GM19043 (cell line): ENCODE data around the gene UNC13B.
"Not testable (repeated sequence)": the region's sequence is repeated elsewhere in the genome, so short reads cannot be mapped to it uniquely, and the experiment has no call there.

Experiments used
- ATAC-seq: cut with Tn5 transposase; IDR thresholded peaks from one replicate; pipeline ENCODE4 v1.9.1; 2021; ENCODE audit warnings: low read depth; ENCODE audit not compliant: unreplicated experiment

The UNC13B gene

DNA sequence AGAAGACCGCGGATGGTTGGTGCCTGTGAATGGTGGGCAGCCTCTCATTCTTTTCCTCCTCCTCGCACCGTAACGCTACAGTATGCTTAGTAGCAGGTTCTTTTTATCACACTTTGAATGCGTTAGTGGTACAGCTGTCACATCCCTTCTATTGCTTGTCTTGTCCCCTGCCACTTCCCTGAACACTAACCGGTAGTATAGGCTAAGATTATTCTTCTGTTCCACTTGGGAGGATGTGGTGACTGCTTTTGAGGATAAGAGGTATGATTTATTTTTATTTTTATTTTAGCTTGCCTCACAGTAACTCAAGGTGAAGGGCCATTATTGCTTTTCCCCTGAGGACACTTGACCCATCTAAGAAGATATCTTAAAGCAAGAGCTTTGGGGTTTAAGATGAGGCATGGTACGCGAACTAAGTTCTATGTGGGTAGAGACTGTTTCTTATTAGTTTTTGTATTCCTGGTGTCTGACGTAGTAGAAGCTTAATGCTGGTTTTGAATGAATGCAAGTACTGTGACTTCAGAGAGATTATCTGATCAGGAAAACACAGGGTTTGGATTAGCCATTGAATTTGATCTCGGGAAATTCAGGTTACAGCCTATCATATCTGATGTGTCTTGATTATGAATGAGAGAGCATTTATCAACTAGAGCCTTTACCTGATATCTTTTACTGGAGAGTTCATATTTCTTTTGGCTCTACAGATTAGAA lies 951 bp downstream of the UNC13B start:
- ATAC-seq: no peak

DNA sequence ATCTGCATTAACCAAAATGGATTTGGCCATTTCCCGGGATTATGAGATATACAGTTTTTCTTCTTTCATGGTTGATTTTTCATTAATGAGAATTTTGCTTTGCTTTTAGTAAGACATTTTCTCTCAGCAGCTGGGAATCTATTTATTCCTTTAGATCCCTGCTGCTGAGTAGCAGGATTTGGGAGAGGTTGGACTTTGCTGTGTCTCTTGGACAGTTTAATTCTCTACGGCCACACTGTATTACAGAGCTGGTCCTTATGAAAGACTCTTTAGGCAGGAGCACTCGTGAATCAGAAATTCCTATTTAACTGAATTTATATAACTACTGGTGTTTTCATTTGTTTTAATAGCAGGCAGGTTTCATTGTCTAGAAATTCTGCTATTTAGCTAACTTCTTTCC lies 1.6 kb downstream of the UNC13B start:
- ATAC-seq: no peak

DNA sequence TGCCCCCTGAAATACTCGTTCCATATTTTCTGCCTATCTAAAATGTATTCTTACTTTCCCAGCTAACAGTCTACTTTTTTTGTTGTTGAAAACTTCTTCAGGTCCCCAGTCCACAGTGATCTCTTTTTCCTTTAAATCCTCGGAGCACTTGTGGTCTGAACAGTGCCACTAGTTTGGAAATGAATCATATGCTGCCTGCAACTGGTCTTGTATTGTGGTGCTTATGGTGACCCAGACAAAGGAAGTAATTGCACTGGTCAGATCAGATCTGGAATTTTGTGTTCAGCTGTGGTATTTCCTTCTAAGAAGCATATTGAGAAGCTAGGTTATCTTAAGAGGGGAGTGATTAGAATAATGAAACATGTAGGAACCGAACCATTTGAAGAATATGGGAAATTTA lies 2.9 kb downstream of the UNC13B start:
- no peak for ATAC-seq

DNA sequence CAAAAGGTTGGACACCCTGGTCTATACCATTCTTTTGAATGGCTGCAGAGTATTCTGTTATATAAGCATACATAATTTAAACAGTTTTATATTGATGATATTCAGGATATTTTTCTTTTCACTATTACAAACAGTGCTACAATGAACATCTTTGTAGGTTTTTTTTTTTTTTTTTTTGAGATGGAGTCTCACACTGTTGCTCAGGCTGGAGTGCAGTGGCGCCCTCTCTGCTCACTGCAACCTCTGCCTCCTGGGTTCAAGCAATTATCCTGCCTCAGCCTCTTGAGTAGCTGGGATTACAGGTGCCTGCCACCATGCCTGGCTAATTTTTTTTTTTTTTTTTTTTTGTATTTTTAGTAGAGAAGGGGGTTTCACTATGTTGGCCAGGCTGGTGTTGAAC lies 5.6 kb downstream of the UNC13B start:
- not testable (repeated sequence) for ATAC-seq

DNA sequence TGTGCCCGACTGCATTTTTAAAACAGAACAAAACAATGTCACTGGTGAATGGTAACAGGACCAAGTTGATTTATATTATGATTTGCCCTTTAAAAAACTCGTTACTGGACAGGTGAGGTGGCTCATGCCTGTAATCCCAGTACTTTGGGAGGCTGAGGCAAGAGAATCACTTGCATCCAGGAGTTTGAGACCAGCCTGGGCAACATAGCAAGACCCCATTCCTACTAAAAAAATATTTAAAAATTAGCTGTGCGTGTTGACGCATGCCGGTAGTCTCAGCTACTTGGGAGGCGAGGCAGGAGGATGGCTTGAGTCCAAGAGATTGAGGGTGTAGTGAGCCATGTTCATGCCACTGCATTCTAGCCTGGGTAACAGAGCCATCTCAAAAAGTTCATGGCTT lies 7.2 kb downstream of the UNC13B start:
- no peak for ATAC-seq

DNA sequence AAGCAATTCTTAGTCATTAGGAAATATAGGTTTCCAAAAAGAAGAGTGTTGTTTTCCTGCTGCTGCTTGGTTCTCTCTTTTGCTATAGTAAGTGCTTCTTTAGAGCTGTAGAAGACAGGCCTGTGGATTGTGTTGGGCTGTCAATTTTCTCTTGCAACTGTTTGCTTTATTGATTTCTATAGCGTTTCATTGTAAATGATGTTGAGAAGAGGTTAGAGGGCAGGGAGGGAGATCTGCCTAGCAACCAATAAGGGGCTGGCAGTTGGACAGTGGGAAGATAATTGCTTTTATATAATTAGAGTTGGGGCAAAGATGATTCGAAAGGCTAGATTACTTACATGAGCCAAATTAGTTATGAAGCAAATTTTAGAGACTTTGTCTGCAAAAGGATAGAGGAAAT lies 11.1 kb downstream of the UNC13B start:
- ATAC-seq: no peak

DNA sequence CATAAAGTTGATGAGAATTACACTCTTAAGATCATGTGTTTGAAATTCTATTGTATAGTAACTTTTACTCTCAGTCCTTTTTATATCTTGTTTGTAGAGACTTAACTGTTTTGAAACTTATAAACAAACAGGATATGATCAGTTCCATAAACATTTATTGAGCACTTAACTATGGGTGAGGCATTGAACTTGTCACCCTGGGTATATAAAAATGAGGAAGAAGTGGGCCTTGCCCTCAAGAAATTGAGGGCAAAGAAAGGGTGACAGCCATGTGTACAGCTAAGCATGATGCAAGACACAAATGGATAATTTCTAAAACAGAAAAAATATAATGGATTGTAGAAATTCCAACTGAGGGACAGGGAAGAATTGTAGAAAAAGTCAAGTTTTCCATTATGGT lies 15.7 kb downstream of the UNC13B start:
- ATAC-seq: no peak

DNA sequence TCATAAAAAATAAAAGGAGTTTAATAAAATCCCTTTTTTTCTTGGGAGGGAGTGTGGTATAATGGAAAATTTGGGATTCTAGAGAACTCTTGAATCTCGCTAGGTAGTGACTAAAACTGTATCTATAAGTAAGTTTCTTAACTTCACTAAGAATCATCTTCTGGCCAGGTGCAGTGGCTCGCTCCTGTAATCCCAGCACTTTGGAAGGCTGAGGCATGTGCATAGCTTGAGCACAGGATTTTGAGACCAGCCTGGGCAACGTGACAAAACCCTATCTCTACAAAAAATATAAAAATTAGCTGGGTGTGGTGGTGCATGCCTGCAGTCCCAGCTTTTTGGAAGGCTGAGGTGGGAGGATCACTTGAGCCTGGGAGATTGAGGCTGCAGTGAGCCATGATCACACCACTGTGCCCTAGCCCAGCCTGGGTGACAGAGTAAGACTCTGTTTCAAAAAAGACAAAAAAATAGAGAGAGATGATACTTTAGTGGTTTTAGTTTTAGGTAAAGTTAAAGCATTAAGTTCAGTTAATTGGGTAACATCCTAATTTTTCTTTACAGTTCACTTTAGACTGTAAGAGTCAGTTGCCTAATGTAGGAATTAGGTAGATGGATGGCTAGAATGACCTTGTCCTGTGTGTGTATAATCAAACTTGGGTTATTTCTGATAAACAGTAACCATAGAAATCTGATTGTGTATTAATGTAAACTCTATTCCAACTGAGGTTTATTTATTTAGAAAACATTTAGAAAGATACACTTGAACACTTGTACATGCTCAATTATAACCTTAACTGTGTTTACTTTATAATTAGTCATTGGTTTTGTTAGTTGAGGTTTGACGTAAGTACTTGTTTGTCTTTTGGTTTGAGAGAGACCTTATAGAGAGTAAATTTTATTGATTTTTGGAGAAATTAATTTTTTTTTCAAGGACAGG lies 17.8 kb downstream of the UNC13B start:
- no peak for ATAC-seq

DNA sequence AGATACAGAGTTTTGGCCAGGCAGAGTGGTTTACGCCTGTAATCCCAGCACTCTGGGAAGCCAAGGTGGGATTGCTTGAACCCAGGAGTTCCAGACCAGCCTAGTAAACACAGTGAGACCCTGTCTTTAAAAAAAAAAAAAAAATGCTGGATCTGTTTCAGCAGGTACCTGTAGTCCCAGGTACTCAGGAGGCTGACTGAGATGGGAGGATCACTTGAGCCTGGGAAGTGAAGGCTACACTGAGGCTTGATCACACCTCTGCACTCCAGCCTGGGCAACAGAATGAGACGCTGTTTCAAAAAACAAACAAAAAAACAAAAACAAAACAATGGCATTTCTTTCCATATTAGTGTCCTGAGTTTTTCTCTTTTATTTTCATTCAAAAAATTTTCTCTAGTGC lies 19.0 kb downstream of the UNC13B start:
- ATAC-seq: no peak

DNA sequence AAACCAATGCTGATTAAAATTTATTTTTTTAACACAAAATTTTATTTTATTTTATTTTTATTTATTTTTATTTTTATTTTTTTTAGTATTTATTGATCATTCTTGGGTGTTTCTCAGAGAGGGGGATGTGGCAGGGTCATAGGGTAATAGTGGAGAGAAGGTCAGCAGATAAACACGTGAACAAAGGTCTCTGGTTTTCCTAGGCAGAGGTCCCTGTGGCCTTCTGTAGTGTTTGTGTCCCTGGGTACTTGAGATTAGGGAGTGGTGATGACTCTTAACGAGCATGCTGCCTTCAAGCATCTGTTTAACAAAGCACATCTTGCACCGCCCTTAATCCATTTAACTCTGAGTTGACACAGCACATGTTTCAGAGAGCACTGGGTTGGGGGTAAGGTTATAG lies 20.6 kb downstream of the UNC13B start:
- ATAC-seq: not testable (repeated sequence)

DNA sequence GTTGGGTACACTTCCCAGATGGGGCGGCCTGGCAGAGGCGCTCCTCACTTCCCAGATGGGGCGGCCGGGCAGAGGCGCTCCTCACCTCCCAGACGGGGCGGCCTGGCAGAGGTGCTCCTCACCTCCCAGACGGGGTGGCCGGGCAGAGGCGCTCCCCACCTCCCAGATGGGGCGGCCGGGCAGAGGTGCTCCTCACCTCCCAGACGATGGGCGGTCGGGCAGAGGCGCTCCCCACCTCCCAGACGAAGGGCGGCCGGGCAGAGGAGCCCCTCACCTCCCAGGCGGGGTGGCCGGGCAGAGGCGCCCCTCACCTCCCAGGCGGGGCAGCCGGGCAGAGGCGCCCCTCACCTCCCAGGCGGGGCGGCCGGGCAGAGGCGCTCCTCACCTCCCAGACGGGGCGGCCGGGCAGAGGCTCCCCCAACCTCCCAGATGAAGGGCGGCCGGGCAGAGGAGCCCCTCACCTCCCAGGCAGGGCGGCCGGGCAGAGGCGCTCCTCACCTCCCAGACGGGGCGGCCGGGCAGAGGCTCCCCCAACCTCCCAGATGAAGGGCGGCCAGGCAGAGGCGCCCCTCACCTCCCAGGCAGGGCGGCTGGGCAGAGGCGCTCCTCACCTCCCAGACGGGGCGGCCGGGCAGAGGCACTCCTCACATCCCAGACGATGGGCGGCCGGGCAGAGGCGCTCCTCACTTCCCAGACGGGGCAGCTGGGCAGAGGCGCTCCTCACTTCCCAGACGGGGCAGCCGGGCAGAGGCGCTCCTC lies 21.4 kb downstream of the UNC13B start:
- not testable (repeated sequence) for ATAC-seq

DNA sequence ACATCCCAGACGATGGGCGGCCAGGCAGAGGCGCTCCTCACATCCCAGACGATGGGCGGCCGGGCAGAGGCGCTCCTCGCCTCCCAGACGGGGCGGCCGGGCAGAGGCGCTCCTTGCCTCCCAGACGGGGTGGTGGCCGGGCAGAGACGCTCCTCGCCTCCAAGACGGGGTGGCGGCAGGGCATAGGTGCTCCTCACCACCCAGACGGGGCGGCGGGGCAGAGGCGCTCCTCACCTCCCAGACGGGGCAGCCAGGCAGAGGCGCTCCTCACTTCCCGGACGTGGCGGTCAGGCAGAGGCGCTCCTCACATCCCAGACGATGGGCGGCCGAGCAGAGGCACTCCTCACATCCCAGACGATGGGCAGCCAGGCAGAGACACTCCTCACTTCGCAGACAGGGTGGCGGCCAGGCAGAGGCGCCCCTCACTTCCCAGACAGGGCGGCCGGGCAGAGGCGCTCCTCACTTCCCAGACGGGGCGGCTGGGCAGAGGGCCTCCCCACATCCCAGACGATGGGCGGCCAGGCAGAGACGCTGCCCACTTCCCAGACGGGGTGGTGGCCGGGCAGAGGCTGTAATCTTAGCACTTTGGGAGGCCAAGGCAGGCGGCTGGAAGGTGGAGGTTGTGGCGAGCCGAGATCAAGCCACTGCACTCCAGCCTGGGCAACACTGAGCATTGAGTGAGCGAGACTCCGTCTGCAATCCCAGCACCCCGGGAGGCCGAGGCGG lies 22.1 kb downstream of the UNC13B start:
- ATAC-seq: not testable (repeated sequence)

DNA sequence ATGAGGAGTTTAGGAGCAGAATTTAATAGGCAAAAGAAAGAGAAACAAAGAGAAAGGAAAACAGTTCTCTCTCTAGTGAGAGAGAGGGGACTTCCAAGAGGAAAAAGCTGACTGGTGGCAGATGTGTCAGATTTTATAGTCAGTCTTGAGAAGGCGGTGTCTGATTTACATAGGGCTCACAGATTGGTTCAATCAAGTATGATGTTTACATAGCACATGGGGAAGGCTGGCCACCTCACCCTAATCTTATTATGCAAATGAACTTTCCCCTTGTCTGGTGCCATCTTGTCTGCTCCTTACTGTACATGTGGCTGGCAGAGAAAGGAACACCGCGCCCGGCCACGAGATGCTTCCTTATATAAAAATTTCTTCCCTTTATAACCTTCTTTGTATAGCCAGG lies 24.7 kb downstream of the UNC13B start:
- ATAC-seq: no peak

DNA sequence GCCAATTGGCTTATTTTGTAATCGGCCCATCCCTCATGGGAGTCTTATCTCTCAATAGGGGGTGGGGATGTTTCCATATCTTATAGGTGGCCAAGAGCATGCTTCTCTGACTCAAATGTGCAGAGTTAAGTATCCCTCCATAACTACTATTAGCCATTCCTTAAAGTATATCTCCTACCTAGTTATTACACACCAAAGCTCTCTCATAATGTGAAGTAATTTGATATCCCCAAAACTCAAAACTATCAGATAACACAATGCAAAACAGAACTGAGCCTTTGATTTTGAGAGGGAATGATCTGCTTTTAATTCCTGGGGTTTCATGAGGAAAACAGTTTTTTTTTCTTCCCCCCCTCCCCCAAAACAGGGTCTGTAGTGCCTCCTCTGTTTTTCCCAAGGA lies 28.4 kb downstream of the UNC13B start:
- ATAC-seq: no peak

DNA sequence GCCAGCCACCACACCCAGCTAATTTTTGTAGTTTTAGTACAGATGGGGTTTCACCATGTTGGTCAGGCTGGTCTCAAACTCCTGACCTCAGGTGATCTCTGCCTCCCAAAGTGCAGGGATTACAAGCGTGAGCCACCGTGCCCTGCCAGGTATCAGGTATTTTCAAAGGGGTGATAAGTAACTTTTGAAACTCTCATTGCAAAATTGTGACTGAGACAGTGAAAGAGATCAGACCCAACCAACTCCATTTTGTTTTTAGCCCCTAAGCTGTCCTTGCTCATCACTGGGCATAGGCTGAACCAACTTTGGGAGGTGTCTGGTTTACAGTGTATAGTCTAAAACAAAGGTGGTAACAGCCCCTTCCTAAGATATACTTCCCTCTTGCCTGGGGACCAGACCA lies 29.3 kb downstream of the UNC13B start:
- no peak for ATAC-seq

DNA sequence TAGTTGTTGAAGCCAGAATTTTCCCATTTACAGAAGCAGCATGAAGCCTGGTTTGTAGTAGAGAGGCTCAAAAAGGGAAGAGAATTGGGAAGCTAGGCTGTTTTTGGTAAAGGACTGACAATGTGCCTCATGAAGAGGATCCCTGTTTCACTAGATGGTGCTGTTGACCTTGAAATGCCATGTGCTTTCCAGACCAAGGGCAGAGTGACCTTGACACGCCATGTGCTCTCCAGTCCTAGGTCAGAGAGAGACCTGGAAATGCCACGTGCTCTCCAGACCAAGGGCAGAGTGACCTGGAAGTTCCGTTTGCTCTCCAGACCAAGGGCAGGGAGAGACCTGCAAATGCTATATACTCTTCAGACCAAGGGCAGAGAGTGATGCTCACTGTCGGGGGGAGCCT lies 32.0 kb downstream of the UNC13B start:
- no peak for ATAC-seq

DNA sequence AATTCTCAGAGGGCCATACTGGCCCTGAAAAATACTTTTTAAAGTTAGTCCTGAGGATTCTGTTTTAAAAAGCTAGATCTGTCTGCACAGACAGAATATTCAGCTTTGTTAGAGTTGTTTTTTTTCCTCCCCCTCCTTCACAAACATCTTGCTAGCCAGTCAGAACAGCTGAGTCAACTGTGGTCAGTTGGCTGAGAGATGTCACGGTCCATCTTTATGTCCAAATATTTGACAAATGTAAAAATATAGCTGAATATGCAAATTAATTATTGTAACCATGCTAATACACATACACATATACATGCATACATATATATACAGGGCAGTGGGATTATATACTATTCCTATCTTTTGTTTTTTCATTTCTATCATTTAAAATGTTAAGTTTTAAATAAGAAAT lies 33.9 kb downstream of the UNC13B start:
- ATAC-seq: no peak

DNA sequence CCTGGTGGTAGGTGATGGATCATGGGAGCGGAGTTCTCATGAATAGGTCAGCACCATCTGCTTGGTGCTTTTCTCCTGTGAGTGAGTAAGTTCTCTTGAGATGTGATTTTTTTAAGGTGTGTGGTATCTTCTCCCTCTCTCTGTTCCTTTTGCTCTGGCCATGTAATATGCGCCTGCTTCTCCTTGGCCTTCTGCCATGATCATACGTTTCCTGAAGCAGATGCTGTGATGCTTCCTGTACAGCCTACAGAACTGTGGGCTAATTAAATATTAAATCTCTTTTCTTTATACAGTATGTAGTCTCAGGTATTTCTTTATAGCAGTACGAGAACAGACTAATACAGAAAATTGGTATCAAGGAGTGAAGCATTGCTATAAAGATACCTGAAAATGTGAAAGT lies 36.4 kb downstream of the UNC13B start:
- ATAC-seq: no peak

DNA sequence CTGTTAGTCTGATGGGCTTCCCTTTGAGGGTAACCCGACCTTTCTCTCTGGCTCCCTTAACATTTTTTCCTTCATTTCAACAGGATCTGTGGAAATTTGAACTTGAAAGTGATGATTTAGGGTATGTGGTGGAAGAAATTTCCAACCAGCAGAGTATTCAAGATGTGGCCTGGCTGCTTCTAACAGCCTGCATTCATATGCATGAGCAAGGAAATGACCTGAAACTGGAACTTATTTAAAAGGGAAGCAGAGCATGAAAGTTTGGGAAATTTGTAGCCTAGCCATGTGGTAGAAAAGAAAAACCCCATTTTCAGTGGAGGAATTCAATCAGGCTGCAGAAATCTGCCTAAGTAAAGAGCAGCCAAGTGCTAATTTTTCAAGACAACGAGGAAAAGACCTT lies 41.7 kb downstream of the UNC13B start:
- ATAC-seq: no peak

DNA sequence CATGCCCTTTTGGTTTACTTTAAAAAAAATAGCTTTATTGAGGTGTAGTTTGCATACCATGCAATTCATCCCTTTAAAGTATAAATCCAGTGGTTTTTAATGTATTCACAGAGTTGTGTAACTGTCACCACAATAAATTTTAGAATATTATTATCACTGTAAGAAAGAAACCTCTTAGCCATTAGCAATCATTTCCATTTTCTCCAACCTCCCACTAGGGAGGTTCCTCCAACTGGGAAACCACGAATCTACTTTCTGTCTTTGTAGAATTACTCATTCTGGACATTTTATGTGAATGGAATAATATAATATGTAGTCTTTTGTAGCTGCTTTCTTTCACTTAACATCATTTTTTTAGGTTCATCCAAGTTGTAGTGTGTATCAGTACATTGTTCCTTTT lies 43.5 kb downstream of the UNC13B start:
- no peak for ATAC-seq

DNA sequence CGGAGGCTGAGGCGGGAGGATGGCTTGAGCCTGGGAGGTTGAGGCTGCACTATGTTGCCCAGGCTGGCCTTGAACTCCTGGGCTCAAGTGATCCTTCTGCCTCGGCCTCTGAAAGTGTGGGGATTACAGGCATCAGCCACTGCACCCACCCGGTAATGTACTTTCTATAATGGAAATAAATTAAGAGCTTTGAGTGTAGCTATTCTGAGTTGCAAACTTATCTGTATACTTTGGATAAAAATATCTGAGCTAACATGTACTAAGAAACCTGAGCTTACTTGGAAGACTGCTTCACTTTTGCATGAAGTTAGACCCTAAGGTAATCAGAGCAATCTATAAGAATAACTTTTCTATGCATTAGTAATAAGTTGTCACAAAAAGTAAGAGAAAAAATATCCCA lies 50.0 kb downstream of the UNC13B start:
- ATAC-seq: no peak
